T-helper 2 cell treated with Interferon-gamma antibody and Interleukin-4, amounts not matched to agents 100 ng/mL and 5 ng/mL, for 36 hours (primary cell): ENCODE results near the gene HSF4. TPM values are rescaled to one million over a fixed set of nuclear protein-coding genes. Genes with fewer than 3 reads are reported as not detected.

Experiments used
- intact Hi-C: fragments of 100-400 bp; cut with micrococcal nuclease; formaldehyde crosslinking; loops from one replicate; pipeline ENCODE4 v1.15.1; 2023
- total RNA-seq: library from RNA; stranded (reverse); gene quantifications from 2 replicates; pipeline ENCODE4 v1.2.3, GENCODE V29; 2022

Gene HSF4
- total RNA-seq, 1 donor from 2014 or later: 43.9 TPM

DNA sequence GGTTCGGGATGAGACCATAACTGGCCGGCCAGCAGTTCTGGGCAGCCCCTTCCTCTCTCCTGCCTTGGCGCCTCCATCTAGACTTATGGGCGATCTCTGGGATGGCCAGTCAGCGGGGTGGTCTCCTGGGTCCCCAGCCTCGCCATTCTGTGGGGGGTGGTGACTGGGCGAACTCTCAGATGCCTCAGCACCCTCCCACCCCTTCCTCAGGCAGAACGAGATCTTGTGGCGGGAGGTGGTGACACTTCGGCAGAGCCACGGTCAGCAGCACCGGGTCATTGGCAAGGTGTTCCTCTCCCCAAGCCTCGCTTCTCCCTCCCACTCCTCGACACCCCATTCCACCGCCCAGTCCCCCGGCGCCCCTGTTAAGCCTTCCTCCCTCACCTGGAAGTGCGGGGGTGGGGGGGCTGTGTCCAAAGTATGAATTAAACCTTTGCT is 1.6 kb downstream of the HSF4 start:
- intact Hi-C loops: no loop called here

DNA sequence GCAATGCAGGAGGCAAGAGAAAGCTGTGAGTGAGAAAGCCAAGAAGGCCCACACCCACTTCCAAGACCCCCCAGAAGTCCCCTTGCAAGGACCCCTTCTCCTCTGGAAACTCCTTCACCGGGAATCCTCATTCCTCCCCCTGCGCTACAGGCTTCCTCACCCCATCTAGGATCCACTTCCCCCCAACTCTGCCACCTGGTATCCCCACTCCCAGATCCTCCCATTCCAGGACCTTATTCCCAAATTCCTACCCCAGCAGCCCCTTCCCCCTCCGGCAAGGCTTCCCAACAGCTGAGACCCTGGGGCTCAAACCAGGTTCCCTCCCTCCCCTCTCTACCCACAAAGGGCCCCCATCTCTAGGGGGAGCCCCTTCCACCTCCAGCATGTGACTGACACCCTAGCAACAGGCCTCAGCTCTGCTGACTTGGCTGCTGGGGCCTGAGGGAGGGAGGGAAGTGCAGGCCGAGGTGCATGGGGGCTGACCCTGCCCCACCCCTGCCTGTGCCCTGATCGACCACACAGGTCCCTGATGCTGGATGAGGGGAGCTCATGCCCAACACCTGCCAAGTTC is 2.1 kb downstream of the HSF4 start:
- intact Hi-C loops: no loop called here

GRCh38 chr16:67167588-67167987 is 3.0 kb downstream of the HSF4 start:
- intact Hi-C loops: no loop called here

- intact Hi-C loops: no loop called here
Observed at GRCh38 chr16:67169011-67169451, 4.5 kb downstream of the HSF4 start.

GRCh38 chr16:67169642-67170167 is 5.2 kb downstream of the HSF4 start:
- intact Hi-C loops: no loop called here

- intact Hi-C loops: no loop called here
Observed at GRCh38 chr16:67170168-67170948, 5.8 kb downstream of the HSF4 start, which contains the start of gene NOL3. Gene NOL3, plus strand, starts transcription at chr16:67170538.

GRCh38 chr16:67170949-67171649 is 6.6 kb downstream of the HSF4 start:
- intact Hi-C loops: no loop called here

GRCh38 chr16:67173323-67173722 is 8.8 kb downstream of the HSF4 start:
- intact Hi-C loops: no loop called here

GRCh38 chr16:67173808-67174705 is 9.5 kb downstream of the HSF4 start:
- intact Hi-C loops: loop anchor here (2.0 kb wide), 1 partner anchor 13 kb away; no protein-coding TSS in a partner anchor

- intact Hi-C loops: loop anchor here (2.0 kb wide), 1 partner anchor 14 kb away; no protein-coding TSS in a partner anchor
Observed at GRCh38 chr16:67174706-67175231, 10.2 kb downstream of the HSF4 start.

GRCh38 chr16:67176662-67177061 is 12.1 kb downstream of the HSF4 start:
- intact Hi-C loops: no loop called here

- intact Hi-C loops: no loop called here
Observed at GRCh38 chr16:67177743-67178699, 13.5 kb downstream of the HSF4 start.

DNA sequence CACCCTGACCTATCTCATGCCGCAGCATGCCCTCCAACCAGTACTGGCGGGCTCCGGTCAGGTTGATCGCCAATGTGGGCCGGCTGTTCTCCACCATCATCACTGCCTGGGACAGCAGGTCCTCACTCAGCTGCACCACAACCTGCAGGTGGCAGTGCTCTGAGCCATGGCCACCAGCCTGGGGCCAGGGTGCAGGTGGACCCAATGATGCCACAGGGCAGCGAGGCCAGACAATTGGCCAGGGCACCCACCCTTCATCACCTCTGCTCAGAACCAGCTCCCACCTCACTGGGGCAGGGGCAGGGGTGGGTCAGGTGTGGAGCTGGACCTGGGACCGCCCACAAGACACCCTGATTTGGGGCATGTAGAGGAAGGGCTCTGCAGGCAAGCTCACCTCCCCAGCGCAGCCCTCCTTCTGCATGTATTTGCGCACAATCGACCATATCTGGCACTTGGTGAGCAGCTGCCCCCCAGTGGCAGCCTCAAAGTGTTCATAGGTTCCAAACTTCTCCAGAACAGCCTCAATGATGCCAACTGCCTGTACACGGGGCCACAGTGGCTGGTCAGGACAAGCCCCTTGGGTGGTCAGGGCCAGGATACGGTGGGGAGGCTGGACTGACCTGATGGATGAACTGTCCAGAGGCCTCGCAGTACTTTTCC is 15.0 kb downstream of the HSF4 start:
- intact Hi-C loops: no loop called here

DNA sequence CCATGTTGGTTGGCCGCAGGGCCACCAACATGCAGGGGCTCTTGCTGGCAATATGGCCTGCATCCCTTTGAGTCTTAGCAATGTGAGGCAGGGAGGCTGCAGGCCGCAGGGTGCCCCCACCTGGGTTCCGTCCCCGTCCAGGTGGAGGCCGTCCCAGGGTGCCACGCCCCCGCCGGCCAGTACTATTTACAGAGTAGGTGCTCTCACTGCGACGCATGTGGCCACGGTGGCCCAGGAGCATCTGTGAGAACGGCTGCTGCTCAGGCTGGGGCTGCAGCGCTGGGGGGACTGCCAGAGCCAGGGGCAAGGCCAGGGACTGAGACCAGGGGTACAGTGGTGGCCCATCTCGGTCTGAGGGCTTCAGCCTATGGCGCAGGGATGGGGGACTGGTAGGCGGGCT is 15.6 kb downstream of the HSF4 start:
- intact Hi-C loops: no loop called here

GRCh38 chr16:67181346-67181745 is 16.8 kb downstream of the HSF4 start:
- intact Hi-C loops: no loop called here

- intact Hi-C loops: no loop called here
Observed at GRCh38 chr16:67182288-67182687, 17.7 kb downstream of the HSF4 start.

DNA sequence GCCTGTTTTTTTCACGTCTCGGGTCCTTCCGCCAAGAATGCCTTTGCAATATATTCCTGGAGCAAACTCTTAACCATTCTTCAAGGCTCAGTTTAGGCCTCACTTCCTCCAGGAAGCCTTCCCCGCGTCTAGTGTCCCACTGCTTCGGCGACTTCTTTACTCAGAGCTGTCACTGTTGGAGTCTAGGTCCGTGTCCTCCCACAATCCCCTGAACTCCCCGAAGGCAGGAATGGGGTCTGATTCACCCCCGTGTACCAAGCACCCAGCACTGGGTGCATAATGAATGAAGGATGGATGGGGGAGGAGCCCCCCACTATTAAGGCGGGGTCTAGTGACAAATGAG is 18.7 kb downstream of the HSF4 start:
- intact Hi-C loops: loop anchor here (1.0 kb wide), 1 partner anchor 23 kb away; no protein-coding TSS in a partner anchor

DNA sequence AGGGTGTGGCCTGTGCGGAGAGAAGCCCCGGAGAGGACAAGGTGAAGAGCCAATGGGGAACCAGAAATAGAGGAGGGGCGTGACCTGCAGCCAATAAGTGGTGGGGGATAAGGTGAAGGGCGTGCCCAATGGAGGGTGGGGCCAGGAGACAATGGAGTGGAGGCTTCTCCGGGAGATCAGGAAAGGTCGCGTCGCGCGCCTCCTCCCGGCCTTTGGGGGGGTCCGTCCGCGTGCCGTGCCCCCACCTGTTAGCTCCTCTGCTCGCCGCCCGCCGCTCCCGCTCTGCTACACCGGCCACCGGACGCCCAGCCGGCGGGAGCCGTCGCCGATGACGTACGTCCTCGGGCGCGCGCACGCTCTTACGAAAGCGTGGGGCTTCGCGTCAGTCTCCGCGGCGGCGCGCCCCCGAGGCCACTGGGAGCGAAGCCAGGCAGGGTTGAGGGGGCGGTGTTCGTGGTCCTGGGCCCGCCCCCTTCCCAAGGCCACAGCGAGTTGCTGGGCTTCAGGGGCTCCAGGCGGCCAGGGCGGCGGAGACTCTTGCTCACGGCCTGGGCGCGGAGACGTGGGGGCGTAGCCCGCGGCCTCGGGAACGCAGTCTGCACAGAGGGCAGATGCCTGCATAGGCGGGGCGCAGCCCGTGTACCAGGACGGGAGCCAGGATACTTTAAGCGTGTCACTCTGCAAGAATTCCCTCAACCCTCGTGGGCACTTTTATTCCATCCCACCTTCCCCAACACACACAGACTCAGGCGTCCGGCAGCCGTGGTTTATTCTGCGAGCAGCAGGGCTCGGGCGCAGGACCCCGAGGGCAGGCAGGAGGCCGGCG is 19.3 kb downstream of the HSF4 start, which contains the start of gene MATCAP1:
TSS of gene MATCAP1 (minus strand) at position 337 of the 826 bp plus-strand sequence. CDS start 3,353 bp downstream, outside the sequence.
- intact Hi-C loops: loop anchor here (1.0 to 2.0 kb wide), 4 partner anchors 24 to 237 kb away; partner anchors contain the start of genes FHOD1 and TMEM208
